Activated CD8-positive, alpha-beta T cell treated with anti-CD3 and anti-CD28 coated beads for 36 hours (primary cell): ENCODE data around the gene RSRP1. TPM values are rescaled to one million over a fixed set of nuclear protein-coding genes. Genes with fewer than 3 reads are reported as not detected.

Source experiments
- ATAC-seq: fragments of 200-7000 bp; cut with Tn5 transposase; one replicate; pipeline ENCODE4 v1.10.0; 2021; ENCODE audit warnings: mild to moderate bottlenecking, moderate library complexity
- CTCF ChIA-PET: fragments of 350-600 bp; sonication (Branson Sonifier 250); formaldehyde crosslinking; loops from one replicate; lab custom pipeline; 2021; ENCODE audit warnings: antibody characterized with exemption; lab: Charles Lee
- POLR2A ChIA-PET: fragments of 350-600 bp; sonication (Branson Sonifier 250); formaldehyde crosslinking; loops from one replicate; lab custom pipeline; 2021; ENCODE audit warnings: antibody characterized with exemption; lab: Charles Lee
- DNase-seq: peaks from one replicate; pipeline ENCODE4 v3.0.0-alpha.2; 2020
- H3K27ac Mint-ChIP-seq: one replicate; pipeline ENCODE4 v1.8.0; 2021; ENCODE audit warnings: mild to moderate bottlenecking, mixed read lengths
- H3K27me3 Mint-ChIP-seq: one replicate; pipeline ENCODE4 v1.8.0; 2021; ENCODE audit warnings: mixed read lengths
- H3K36me3 Mint-ChIP-seq: one replicate; pipeline ENCODE4 v1.8.0; 2021; ENCODE audit warnings: low read depth, mixed read lengths
- H3K4me1 Mint-ChIP-seq: one replicate; pipeline ENCODE4 v1.8.0; 2021; ENCODE audit warnings: low read depth, mixed read lengths
- H3K4me3 Mint-ChIP-seq: one replicate; pipeline ENCODE4 v1.8.0; 2021; ENCODE audit warnings: mild to moderate bottlenecking, moderate library complexity, mixed read lengths
- H3K9me3 Mint-ChIP-seq: one replicate; pipeline ENCODE4 v1.8.0; 2021; ENCODE audit warnings: mixed read lengths
- CTCF ChIP-seq: fragments of 200-600 bp; IDR thresholded peaks from one replicate; pipeline ENCODE4 v1.8.0; 2022; ENCODE audit warnings: antibody characterized with exemption, mild to moderate bottlenecking
- intact Hi-C: fragments of 100-400 bp; cut with micrococcal nuclease; formaldehyde crosslinking; loops from one replicate; pipeline ENCODE4 v1.10.0; 2022
- total RNA-seq, 2 experiments: library from RNA; stranded (reverse); gene quantifications; one replicate each; pipeline ENCODE4 v1.2.3, GENCODE V29; 2021

Gene RSRP1
- total RNA-seq, 2 experiments from 2014 or later, result 124 to 139 TPM

DNA sequence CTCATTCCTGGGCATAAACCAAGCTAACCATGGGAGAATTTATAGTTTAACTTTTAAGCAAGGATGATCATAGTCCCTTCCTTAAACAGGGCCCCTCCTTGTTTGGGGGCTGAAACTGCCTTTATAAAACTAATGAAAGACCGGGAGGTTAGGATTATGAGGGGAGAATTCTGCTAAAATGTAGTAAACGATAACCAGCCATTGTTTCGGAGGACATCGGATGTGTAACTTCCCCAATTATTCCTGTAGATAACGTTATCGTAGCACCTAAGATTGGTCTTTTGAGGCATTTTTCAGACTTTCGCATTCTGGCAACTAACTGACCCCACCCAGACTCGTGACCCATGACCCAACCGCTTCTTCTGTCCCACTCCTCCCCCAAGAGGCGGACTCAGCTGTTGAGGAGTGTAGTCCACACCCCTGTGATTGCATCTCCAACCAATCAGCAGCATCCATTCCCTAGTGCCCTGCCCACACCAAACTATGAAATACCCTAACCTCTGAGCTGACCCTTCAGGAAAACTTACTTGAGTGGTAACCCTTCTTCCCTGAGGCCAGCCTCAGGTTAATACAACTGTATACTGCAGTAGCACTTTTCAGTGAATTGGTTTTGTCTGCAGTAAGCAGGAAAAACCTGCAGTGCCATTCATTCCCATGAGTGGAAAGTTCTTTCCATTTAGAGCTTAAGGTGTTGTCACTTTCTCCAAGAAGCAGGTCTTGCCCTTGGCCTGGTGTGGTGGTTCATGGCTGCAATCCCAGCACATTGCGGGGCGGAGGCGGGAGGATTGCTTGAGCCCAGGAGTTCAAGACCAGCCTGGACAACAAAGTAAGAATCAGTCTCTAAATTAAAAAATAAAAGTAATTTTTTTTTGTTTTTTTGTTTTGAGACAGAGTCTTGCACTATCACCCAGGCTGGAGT lies 14.1 kb downstream of the RSRP1 start:
- intact Hi-C loops, result no loop called here
- TF ChIP-seq CTCF, result no peak
- Mint-ChIP-seq H3K4me1 (peaks cover 50% of the 10 kb centered on the region), H3K27me3 (no peaks in the 10 kb centered on the region), H3K4me3 (no peak overlapping the region), H3K27ac (no peak overlapping the region), H3K9me3 (no peaks in the 10 kb centered on the region), H3K36me3 (peaks cover 16% of the 10 kb centered on the region)
- ChIA-PET CTCF (interaction anchor here (0.6 to 1.3 kb wide), 4 partner anchors 21 to 1536 kb away, joined by 3 to 8 read pairs (median 3); no protein-coding TSS in a partner anchor), POLR2A (interaction anchor here (0.7 to 3.2 kb wide), 17 partner anchors 8 to 642 kb away, joined by 3 to 40 read pairs (median 3); partner anchors contain the start of genes CLIC4 and RSRP1)
- DNase-seq (peak; percentile 86), ATAC-seq (peak; percentile 80)

- intact Hi-C loops, result no loop called here
- POLR2A ChIA-PET, result interaction anchor here (0.6 to 3.2 kb wide), 20 partner anchors 9 to 938 kb away, joined by 3 to 40 read pairs (median 4); partner anchors contain the start of genes CLIC4 and RSRP1
- DNase-seq (peak; percentile 97), ATAC-seq (peak; percentile 93)
- Mint-ChIP-seq H3K27ac (no peak within 1 kb of the TSS), H3K9me3 (no peaks in the 10 kb centered on the region), H3K27me3 (no peaks in the 10 kb centered on the region), H3K4me3 (no peak within 1 kb of the TSS), H3K36me3 (peaks cover 22% of the 10 kb centered on the region), H3K4me1 (peaks cover 50% of the 10 kb centered on the region)
- no peak for TF ChIP-seq CTCF
- CTCF ChIA-PET, result interaction anchor here (0.6 to 1.3 kb wide), 4 partner anchors 22 to 1535 kb away, joined by 3 to 8 read pairs (median 3); no protein-coding TSS in a partner anchor
These were observed 15.0 kb downstream of the RSRP1 start, which contains the start of gene SYF2 for GRCh38 chr1:25232027-25232865. Gene SYF2 (minus strand): TSS chr1:25232502. CDS start chr1:25232467, 35 bp downstream.

- POLR2A ChIA-PET, result no interaction called here
- intact Hi-C loops, result no loop called here
These were observed 23.8 kb downstream of the RSRP1 start for GRCh38 chr1:25223471-25223870.

GRCh38 chr1:25222606-25223005 lies 24.6 kb downstream of the RSRP1 start:
- no peak for ATAC-seq
- ChIA-PET POLR2A (interaction anchor here (1.1 to 1.2 kb wide), 2 partner anchors 11 to 17 kb away, joined by 3 to 5 read pairs; no protein-coding TSS in a partner anchor), CTCF (interaction anchor here (0.6 to 3.1 kb wide), 3 partner anchors 17 to 102 kb away, joined by 3 to 14 read pairs (median 3); no protein-coding TSS in a partner anchor)
- H3K9me3 Mint-ChIP-seq, result no peaks in the 10 kb centered on the region
- H3K4me1 Mint-ChIP-seq, result peaks cover 3% of the 10 kb centered on the region
- no peak for TF ChIP-seq CTCF
- H3K27me3 Mint-ChIP-seq, result no peaks in the 10 kb centered on the region
- peaks cover 35% of the 10 kb centered on the region for H3K36me3 Mint-ChIP-seq
- H3K4me3 Mint-ChIP-seq, result no peak overlapping the region
- no peak for DNase-seq
- intact Hi-C loops, result no loop called here
- no peak overlapping the region for H3K27ac Mint-ChIP-seq

More at GRCh38 chr1:25223471-25223870, 23.8 kb downstream of the RSRP1 start:
- H3K4me1 Mint-ChIP-seq, result peaks cover 7% of the 10 kb centered on the region
- H3K9me3 Mint-ChIP-seq, result no peaks in the 10 kb centered on the region
- no peaks in the 10 kb centered on the region for H3K27me3 Mint-ChIP-seq
- peaks cover 40% of the 10 kb centered on the region for H3K36me3 Mint-ChIP-seq
- CTCF ChIA-PET, result interaction anchor here (0.9 to 3.1 kb wide), 2 partner anchors 18 to 30 kb away, joined by 3 to 14 read pairs; no protein-coding TSS in a partner anchor
- ATAC-seq (no peak), DNase-seq (no peak)
- TF ChIP-seq CTCF, result no peak
- peak overlapping the region; percentile 58 for H3K27ac Mint-ChIP-seq
- no peak overlapping the region for H3K4me3 Mint-ChIP-seq
